ENCODE results near the gene TBX6.
"Not testable (repeated sequence)": the region's sequence is repeated elsewhere in the genome, so short reads cannot be mapped to it uniquely, and the experiment has no call there.

The TBX6 gene, protein sequence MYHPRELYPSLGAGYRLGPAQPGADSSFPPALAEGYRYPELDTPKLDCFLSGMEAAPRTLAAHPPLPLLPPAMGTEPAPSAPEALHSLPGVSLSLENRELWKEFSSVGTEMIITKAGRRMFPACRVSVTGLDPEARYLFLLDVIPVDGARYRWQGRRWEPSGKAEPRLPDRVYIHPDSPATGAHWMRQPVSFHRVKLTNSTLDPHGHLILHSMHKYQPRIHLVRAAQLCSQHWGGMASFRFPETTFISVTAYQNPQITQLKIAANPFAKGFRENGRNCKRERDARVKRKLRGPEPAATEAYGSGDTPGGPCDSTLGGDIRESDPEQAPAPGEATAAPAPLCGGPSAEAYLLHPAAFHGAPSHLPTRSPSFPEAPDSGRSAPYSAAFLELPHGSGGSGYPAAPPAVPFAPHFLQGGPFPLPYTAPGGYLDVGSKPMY

DNA sequence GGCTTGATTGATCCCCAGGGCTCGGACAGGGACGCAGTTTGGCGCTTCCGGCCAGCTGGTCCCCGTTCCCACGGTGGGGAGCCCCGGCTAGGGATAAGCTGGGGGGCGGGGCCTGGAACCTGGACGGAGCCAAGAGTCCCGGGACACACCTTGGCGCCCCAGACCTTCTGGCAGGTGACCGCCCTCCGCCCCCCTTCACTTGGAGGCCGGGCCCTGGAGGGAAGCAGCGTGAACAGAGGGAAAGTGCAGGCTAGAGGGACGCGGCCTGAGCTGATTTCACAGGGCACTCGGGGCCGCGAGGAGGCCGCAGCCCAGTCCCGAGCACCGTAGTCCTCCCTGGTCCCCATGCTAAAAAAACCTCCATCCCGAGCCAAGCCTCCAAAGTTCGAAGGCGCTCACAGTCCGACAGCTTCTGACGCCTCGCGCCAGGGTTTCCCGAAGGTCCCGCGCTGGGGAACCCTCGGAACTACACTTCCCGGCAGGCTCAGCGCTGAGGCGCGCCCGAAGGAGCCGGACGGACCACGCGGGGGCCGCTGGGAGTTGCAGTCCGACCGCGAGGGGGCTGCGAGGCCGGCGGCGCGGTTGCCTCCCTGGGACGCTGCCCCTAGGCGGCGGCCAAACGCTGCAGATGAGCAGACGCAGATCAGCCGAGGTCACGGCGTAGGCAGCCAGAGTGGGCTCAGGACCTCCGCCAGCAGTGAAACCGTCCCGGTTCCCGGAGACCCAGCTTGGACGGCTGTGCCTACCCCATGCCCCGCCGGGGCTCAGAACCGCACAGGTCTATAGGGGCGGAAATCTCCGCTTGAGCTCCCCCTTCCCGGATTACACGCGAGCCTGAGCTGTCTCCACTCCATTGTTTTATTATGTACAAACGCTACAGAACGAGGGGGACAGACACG is at the start of gene TBX6:
Gene TBX6, minus strand, starts transcription at position 451 of the 899 bp plus-strand sequence. CDS start 731 bp downstream, outside the sequence.
- DNase-seq (ENCODE audit: low spot score) = peak; percentile 92

DNA sequence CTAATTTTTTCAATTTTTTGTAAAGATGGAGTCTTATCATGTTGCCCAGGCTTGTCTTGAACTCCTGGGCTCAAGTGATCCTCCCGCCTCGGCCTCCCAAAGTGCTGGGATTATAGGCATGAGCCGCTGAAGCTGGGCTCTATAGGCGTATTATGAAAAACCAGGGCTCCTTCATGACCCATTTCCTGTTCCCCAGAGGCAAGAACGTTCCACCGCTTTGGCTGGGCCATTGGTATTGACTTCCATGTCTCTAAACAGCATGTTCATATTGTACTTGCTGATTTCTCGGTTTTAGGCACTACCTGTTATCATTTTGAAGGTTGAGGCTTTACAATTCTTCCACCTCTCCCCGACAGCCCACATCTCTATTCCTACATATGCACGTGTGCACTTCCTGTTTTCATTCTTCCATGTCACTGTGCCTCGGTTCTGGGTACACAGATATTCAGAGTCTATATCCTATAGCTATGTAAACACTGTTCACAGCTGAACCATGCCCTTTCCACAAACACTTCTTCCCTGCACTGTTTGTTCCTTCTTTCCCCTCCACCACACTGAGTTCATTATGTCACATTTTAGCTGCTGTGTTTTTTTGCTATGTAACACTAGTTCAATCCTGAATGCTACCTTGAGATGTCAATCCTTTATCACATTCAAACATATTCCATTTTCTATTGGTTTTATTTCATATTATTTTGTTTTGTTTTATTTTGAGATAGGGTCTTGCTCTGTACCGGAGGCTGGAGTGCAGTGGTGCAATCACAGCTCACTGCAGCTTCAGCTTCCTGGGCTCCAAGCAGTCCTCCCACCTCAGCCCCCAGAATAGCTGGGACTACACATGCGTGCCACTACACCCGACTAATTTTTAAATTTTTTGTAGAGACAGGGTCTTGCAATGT is 48.1 kb upstream of the TBX6 start:
- no peak for DNase-seq (ENCODE audit: low spot score)

DNA sequence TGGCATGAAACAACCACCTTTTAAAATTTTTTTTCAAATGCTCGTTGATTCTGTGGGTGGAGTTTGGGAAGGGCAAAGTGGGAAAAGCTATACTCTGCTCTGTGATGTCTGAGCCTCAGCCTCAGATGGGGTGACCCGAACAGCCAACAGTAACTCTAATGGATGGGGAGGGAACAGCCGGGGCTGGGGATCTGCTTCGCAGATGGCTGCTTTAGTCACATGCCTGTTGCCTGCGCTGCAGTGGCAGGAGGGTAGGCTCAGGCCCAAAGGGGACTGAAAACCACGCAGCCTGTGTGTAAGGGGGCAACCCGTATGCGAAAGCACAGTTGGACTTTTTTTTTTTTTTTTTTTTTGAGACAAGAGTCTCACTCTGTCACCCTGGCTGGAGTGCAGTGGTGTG is 46.2 kb upstream of the TBX6 start:
- peak; percentile 29 for DNase-seq (ENCODE audit: low spot score)

DNA sequence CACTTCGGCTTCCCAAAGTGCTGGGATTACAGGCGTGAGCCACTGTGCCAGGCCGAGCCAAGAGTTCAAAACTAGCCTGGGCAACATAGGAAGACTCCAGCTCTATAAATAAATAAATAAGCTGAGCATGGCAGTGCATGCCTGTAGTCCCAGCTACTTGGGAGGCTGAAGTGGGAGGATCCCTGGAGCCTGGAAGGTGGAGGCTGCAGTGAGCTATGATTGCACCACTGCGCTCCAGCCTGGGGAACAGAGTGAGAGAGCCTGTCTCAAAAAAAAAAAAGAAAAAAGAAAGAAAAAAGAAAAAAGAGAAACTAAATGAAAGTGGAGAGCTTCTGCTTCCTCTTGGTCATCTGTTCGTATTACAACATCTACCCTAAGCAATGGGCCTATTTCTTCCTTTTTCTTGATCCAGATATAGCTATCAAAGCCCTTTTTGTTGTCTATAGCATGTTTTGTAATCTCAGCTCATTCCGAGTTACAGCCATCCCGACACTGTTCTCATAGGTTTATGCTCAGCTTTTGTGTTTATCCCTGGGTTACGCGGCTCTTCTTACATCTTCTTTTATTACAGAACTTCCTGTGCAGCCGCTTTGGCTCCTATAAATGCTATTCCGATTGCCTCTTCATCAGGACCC is 45.4 kb upstream of the TBX6 start:
- peak; percentile 45 for DNase-seq (ENCODE audit: low spot score)

DNA sequence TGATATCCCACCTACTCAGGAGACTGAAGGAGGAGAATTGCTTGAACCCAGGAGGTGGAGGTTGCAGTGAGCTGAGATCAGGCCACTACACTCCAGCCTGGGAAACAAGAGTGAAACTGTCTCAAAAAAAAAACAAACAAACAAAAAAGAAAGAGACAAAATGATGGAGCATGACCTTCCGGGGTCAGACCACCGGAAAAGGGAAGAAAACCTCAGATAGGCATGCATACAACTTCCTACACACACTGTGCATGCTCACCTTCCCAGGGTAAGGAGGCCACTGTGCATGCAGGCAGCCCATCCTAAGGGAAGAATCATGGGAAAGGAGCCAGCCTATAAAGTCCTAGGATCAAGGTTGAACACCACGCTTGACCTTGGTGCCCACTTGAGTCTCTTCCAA is 40.9 kb upstream of the TBX6 start:
- DNase-seq (ENCODE audit: low spot score) = no peak

DNA sequence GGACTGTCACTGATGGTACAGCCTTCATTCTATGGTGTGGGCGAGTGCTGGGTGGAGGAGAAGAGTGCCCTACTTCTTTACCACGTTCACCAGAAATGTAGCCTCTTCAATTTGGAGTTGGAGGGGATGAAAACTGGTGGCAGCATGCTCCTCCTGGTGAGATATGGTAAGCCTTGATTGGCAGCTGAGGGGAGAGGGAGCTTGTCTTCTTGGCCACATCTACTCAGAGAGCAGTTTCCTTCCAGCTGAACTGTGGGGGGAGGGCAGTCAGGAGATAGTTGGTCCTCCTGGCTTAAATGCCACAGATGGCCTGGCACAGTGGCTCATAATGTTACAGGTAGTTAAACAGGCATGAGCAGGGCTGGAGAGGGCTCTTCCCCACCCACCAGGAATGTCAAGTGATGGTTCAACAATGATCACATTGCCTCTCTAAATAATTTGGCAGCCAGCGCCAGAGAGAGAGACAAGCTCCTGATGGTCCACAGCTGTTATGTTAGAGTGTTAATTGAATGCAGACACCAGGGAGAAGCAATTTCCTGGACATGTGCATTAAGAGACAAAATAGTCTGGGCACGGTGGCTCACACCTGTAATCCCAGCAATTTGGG is 40.2 kb upstream of the TBX6 start:
- DNase-seq (ENCODE audit: low spot score) = no peak

DNA sequence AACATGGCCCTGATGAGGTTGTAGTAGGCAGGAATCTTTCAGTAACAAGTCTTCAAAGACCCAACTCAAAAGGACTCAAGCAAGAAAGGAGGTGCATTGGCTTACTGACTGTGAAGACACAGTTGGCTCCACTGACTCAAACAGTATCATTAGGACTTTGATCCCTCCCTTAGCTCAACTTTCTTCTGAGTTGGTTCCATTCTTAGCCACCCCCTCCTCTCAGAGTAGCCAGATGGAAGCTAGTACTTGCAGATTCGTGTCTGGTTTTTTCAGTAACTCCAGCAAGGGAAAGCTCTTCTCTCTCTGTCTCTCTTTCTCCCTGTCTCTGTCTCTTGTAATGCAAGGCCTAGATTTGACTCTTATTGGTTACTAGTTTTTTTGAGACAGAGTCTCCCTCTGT is 36.3 kb upstream of the TBX6 start:
- no peak for DNase-seq (ENCODE audit: low spot score)

DNA sequence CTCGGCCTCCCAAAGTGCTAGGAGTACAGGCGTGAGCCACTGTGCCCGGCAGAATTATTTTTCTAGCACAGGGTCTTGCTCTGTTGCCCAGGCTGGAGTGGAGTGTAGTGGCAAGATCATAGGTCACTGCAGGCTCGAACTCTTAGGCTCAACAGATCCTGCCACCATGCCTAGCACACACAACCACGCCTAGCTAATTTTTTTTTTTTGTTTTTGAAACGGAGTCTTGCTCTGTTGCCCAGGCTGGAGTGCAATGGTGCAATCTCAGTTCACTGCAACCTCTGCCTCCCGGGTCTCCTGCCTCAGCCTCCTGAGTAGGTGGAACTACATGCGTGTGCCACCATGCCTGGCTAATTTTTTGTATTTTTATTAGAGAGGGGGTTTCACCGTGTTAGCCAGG is 34.0 kb upstream of the TBX6 start:
- DNase-seq (ENCODE audit: low spot score) = not testable (repeated sequence)

DNA sequence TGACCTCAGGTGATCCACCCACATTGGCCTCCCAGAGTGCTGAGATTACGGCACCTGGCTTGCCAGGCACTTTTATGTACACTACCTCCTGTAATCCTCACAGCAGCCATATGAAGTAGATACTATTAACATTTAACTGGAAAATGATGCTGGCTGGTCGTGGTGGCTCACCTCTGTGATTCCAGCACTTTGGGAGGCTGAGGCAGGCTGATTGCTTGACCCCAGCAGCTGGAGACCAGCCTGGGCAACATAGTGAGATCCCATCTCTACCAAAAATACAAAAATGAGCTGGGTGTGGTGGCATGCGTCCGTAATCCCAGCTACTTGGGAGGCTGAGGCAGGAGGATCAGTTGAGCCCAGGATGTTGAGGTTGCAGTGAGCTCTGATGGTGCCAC is 33.3 kb upstream of the TBX6 start:
- no peak for DNase-seq (ENCODE audit: low spot score)

DNA sequence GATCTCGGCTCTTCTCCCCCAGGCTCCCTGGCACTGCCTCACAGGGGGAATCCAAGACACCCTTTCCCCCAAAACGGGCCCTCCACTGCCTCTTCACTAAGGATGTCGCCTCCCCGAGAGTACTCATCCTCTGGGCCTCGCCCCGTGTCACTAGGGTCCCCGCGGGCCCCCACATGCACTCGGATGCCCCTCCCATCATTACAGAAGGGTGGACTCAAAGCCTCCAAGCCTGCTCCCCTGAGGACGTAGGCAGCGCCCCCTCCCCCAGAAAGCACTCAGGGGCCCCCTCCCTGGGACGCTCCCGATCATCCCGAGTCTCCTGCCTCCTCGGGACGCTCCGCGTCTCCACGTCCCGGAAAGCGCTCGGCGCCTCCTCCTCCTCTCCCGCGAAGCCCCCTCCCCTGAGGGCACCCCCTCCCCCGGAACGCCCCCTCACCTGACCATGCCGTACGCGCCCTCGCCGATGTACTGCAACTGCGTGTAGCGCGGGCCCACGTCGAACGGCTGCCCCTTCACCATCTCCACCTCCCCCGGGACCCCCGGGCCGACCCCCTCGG is 31.0 kb upstream of the TBX6 start:
- peak; percentile 33 for DNase-seq (ENCODE audit: low spot score)

DNA sequence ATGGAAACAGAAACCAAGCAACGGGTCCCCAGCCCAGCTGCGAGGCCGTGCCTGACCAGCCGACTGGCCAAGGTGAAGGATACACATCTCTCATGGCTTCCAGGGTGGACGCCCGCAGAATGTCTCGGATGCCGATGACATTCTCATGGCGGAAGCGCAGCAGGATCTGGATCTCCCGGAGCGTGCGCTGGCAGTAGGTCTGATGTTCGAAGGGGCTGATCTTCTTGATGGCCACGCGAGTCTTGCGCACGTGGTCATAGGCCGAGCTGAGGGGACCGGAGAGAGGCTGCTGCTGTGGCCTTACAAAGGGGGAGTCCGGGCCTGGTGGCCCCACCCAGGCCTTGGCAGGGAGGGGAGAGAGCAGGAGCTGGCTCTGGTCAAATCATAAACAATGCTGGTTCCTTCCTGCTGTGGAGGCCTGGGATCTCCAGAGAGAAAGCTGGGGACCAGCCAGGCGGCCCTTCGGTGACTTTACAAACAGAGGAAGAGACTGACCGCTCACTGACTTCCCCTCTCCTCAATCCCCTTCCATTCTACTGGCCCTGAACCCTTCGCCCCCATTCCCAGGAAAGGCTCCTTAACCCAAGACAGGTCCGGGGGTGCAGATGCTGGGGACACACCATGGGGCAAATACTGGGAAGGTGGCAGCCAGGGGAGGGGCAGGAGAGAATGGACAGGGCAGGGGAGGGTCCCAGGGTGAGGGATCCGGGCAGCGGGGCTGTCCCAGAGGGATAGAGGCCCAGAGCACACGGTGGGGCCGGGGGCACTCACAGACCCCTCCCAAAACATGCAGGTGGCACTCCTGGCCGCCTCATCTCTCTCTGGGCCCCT is 30.2 kb upstream of the TBX6 start:
- peak; percentile 46 for DNase-seq (ENCODE audit: low spot score)

DNA sequence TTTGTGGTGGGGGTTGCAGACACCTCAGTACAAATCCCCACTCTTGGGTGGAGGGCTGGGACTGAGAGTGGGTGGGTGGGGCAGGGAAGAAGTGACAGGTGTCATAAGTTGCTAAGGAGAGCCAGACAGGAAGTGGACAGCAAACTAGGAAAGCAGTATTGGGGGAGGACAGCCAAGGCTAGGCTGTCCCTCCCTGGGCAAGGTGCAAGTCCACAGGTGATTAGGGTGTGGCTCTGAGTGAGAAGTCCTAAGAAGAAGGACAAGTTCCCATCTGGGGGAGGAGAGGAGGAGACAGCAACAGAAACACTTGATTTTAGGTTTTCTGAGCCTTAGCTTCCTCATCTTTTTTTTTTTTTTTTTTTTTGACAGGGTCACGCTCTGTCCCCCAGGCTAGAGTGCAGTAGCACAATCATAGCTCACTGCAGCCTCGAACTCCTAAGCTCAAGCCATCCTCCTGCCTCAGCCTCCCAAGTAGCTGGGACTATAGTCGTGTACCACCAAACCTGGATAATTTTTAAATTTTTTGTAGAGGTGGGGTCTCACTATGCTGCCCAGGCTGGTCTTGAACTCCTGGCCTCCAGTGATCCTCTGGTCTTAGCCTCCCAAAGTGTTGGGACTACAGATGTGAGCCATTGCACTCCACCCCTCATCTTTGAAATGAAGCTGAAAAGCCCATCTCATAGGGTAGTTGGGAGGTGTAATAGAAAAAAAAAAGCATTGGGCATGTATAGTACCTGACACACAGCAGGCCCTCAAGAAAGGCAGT is 28.8 kb upstream of the TBX6 start:
- no peak for DNase-seq (ENCODE audit: low spot score)

DNA sequence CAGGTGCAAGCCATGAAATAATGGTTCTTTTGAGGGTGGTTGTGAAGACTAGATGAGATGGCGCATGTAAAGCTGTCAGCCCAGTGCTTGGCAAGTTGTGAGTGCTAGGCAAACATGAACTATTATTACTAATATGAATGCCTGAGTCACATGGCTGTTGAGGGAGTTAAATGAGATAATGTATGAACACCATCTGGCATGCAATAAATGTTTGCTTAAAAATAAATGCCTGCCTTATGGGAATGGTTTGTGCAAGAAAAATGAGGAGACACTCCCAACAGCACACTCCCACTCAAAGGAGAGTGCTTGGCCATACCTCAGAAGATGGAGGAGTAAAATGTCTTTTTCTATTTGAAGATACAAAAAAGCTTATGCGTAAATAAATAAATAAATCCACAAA is 27.7 kb upstream of the TBX6 start:
- DNase-seq (ENCODE audit: low spot score) = no peak

DNA sequence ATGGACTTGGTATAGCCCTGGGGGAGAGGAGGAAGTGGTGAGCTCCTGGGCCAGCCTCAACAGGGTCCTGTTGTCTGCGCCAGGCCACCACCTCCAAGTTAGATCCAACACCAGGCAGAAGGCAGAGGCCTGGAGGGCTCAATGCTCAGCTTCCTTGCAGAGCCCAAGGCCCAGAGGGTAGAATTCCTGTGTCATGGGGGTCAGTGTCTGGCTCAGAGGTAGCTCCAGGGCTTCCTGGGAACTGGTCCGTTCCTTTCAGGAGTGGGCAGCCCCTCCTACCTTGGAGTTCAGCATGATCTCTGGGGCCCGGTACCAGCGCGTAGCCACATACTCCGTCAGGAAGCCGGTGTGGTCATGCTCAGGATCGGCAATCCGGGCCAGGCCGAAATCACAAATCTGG is 26.0 kb upstream of the TBX6 start:
- no peak for DNase-seq (ENCODE audit: low spot score)

DNA sequence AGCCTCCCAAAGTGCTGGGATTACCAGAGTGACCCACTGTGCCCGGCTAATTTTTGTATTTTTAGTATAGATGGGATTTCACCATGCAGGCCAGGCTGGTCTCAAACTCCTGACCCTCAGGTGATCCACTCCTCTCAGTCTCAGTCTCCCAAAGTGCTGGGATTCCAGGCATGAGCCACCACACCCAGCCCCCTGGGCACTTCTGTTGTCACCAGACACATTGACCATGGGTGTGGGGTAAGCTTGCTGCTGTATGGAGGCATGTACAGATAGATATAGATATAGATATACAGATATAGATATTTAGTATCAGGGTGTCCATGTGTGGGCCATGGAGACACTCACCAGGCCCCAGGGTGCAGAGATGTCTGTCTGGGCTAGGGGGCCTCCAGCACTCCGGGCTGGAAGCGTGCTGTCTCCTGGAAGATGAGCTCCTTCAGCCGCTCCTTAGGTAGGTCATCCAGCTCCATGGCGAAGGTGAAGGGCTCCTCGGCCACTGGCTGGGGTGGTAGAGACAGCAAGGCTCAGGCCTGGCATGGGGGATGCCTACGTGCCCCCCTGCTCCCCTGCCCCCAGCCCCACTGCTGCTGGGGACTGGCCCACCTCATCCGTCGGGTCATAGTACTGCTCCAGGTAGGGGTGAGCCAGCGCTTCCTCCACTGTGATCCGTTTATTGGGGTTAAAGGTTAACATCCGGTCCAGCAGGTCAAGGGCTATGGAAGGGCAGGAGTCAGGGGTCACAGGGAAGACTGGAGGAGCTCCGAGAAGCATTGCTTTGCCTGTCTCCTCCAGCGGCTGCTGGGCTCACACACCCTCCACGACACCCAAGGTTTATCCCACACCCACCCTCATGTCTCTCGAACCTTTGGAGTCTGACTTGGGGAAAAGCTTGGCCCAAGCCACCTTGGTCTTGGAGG is 24.8 kb upstream of the TBX6 start:
- DNase-seq (ENCODE audit: low spot score) = no peak

DNA sequence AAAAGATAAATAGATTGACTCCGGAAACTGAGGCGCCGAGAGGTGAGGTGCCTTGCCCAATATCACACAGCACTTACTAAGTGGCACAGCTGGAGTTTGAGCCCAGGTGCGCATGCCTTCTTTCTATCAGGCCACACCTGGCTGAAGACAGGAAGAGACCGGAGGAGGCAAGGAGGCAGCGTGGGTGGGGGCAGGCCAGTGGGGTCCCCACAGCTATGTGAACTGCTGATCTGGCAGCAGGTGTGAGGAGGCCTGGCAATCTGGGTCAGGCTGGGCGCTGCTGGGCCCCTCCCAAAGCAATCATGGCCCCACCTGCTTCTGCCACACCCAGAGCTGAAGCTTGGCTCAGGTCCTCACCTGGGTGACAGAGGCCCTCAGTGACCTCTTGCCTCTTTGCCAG is 23.5 kb upstream of the TBX6 start:
- no peak for DNase-seq (ENCODE audit: low spot score)

DNA sequence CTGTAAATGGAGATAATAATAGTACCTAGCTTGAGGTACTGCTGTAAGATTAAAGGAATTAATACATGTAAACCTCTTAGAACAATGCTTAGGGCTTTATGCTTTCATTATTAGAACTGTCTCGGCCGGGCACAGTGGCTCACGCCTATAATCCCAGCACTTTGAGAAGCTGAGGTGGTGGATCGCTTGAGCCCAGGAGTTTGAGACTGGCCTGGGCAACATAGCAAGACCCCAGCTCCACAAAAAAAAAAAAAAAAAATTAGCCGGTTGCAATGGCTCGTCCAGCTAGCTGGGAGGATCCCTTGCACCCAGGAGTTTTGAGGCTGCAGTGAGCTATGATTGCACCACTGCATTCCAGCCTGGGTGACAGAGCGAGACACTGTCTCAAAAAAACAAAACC is 23.1 kb upstream of the TBX6 start:
- DNase-seq (ENCODE audit: low spot score) = not testable (repeated sequence)

DNA sequence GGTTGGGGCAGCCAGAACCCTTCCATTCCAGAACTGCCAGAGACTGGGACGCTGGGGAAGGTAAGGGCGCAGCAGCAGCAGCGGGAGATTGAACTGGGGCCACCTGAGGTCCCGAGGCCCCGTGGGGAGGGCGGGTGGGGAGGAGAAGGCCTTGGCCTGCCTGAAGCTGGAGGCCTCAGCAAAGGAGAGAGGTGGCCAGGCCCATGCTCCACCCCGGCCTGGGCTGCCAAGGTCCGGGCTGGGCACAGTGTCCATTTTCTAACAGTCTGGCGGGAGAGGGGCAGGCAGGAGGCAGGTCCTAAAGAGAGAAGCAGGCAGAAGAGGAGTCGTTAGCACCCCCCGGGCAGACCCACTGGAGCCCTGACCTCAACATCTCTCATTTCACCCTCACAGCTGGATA is 22.7 kb upstream of the TBX6 start:
- DNase-seq (ENCODE audit: low spot score) = no peak

Data from globus pallidus (tissue), 1 donor.